Stimulated activated CD4-positive, alpha-beta T cell treated with anti-CD3 and anti-CD28 coated beads, TNF-alpha, amount 100 ng/mL, for 24 hours (primary cell): Measurements from ENCODE around the gene JDP2.

Experiments
- DNase-seq, 3 experiments: peaks; one replicate each; pipeline ENCODE4 v3.0.0-alpha.2; 2020; ENCODE audit warnings: low read depth in 3 of 3

Gene JDP2

GRCh38 chr14:75514673-75515628, 87.1 kb downstream of the JDP2 start:
- DNase-seq = peak in 1 of 3 experiments; percentile 41

GRCh38 chr14:75515629-75515996, 87.8 kb downstream of the JDP2 start:
- no peak for DNase-seq

- no peak for DNase-seq
Observed at GRCh38 chr14:75518625-75519024, 90.8 kb downstream of the JDP2 start.

GRCh38 chr14:75519394-75519793, 91.6 kb downstream of the JDP2 start:
- DNase-seq = no peak

- DNase-seq = no peak
Observed at GRCh38 chr14:75519826-75520728, 92.3 kb downstream of the JDP2 start.

GRCh38 chr14:75520852-75521251, 93.0 kb downstream of the JDP2 start:
- no peak for DNase-seq

GRCh38 chr14:75521415-75522199, 93.8 kb downstream of the JDP2 start:
- no peak for DNase-seq

GRCh38 chr14:75522224-75522982, 94.6 kb downstream of the JDP2 start, which contains the start of gene BATF:
BATF (plus strand) TSS chr14:75522469; CDS start chr14:75522683, 214 bp downstream.
- DNase-seq = peak; percentile 54 to 72 (median 65)

GRCh38 chr14:75522983-75523318, 95.1 kb downstream of the JDP2 start:
- no peak for DNase-seq
